HEK293 (cell line): Measurements from ENCODE around the gene PDE9A.

Source experiments
- CTCF ChIA-PET: fragments of 350-600 bp; formaldehyde crosslinking; extraction: SDS; loops from one replicate; lab custom pipeline; 2021; ENCODE audit warnings: antibody characterized with exemption; lab: Yijun Ruan, JAX
- POLR2A ChIA-PET: fragments of 300-600 bp; formaldehyde crosslinking; extraction: SDS; loops from one replicate; lab custom pipeline; 2020; ENCODE audit warnings: antibody characterized with exemption, inconsistent platforms; lab: Yijun Ruan, JAX
- H3K27ac ChIP-seq: fragments of 200-500 bp; sonication (Bioruptor generic); 2 replicates; pipeline ENCODE4 v1.5.1; 2014; ENCODE audit warnings: low read depth, low read length, control low read depth, inconsistent platforms; ENCODE audit errors: extremely low read depth
- H3K36me3 ChIP-seq, 2 experiments: fragments of 200-500 bp in 1 of 2; sonication (Bioruptor generic) in 1 of 2; 1 replicate in 1 of 2; 2 replicates in 1 of 2; pipeline ENCODE4 v1.5.1; 2014 to 2017; ENCODE audit warnings: inconsistent platforms in 2 of 2, low read length in 2 of 2; ENCODE audit not compliant: control insufficient read depth in 2 of 2, insufficient read depth in 1 of 2
- H3K4me1 ChIP-seq: fragments of 200-500 bp; sonication (Bioruptor generic); 2 replicates; pipeline ENCODE4 v1.5.1; 2014; ENCODE audit warnings: mild to moderate bottlenecking, low read length, inconsistent platforms; ENCODE audit not compliant: control insufficient read depth, insufficient read depth
- H3K4me3 ChIP-seq: 2 replicates; pipeline ENCODE4 v1.5.1; 2011; ENCODE audit warnings: low read depth, mild to moderate bottlenecking, control low read depth, low read length, moderate library complexity
- H3K9me3 ChIP-seq: fragments of 200-500 bp; sonication (Bioruptor generic); 2 replicates; pipeline ENCODE4 v1.5.1; 2014; ENCODE audit warnings: low read depth, low read length, inconsistent platforms; ENCODE audit not compliant: control insufficient read depth, insufficient read depth
- CTCF ChIP-seq: fragments of 450-650 bp; formaldehyde crosslinking; IDR thresholded peaks from 2 replicates; pipeline ENCODE4 v1.5.1; 2016; ENCODE audit warnings: missing biosample characterization, missing genetic modification characterization
- ELK4 ChIP-seq: IDR thresholded peaks from 2 replicates; pipeline ENCODE4 v1.6.1; 2011; ENCODE audit warnings: mild to moderate bottlenecking, low read depth, low read length, borderline replicate concordance
- HOXA7 ChIP-seq: sonication (generic); formaldehyde crosslinking; IDR thresholded peaks from 2 replicates; pipeline ENCODE4 v1.8.1; 2022; ENCODE audit warnings: missing genetic modification reagents, borderline replicate concordance
- PRDM10 ChIP-seq: fragments of 450-650 bp; formaldehyde crosslinking; IDR thresholded peaks from 2 replicates; pipeline ENCODE4 v1.5.1; 2016; ENCODE audit warnings: missing biosample characterization, missing genetic modification characterization
- ZBTB11 ChIP-seq: fragments of 450-650 bp; formaldehyde crosslinking; conservative IDR thresholded peaks from 2 replicates; pipeline ENCODE4 v1.5.1; 2016; ENCODE audit warnings: low read depth, missing biosample characterization, missing genetic modification characterization
- ZBTB21 ChIP-seq: fragments of 450-650 bp; formaldehyde crosslinking; IDR thresholded peaks from 2 replicates; pipeline ENCODE4 v1.5.1; 2017; ENCODE audit warnings: missing biosample characterization, missing genetic modification characterization
- ZNF16 ChIP-seq: fragments of 450-650 bp; formaldehyde crosslinking; IDR thresholded peaks from 2 replicates; pipeline ENCODE4 v1.5.1; 2016; ENCODE audit warnings: low read depth, missing biosample characterization, missing genetic modification characterization
- ZNF221 ChIP-seq: fragments of 450-650 bp; formaldehyde crosslinking; IDR thresholded peaks from 2 replicates; pipeline ENCODE4 v1.5.1; 2017; ENCODE audit warnings: missing biosample characterization, missing genetic modification characterization, borderline replicate concordance
- ZNF292 ChIP-seq: fragments of 450-650 bp; formaldehyde crosslinking; IDR thresholded peaks from 2 replicates; pipeline ENCODE4 v1.5.1; 2016; ENCODE audit warnings: low read depth, missing biosample characterization, missing genetic modification characterization, borderline replicate concordance
- ZSCAN5A ChIP-seq: fragments of 450-650 bp; formaldehyde crosslinking; IDR thresholded peaks from 2 replicates; pipeline ENCODE4 v1.5.1; 2016; ENCODE audit warnings: missing biosample characterization, missing genetic modification characterization

PDE9A gene

GRCh38 chr21:42746240-42746592 lies 92.8 kb downstream of the PDE9A start:
- ChIA-PET POLR2A (no interaction called here), CTCF (no interaction called here)
- H3K9me3 ChIP-seq, result no peaks in the 10 kb centered on the region
- no peak for TF ChIP-seq ZNF221 (tag by site-specific recombination)
- TF ChIP-seq ZNF292 (tag by site-specific recombination), result no peak
- H3K36me3 ChIP-seq, result no peaks in the 10 kb centered on the region
- no peak overlapping the region for H3K4me3 ChIP-seq
- no peak overlapping the region for H3K27ac ChIP-seq
- H3K4me1 ChIP-seq, result no peaks in the 10 kb centered on the region

GRCh38 chr21:42746593-42747275 lies 93.3 kb downstream of the PDE9A start:
- Histone ChIP-seq H3K4me3 (no peak overlapping the region), H3K36me3 (no peaks in the 10 kb centered on the region), H3K9me3 (no peaks in the 10 kb centered on the region), H3K4me1 (no peaks in the 10 kb centered on the region), H3K27ac (no peak overlapping the region)
- TF ChIP-seq ZBTB21 (tag by site-specific recombination), result no peak
- TF ChIP-seq PRDM10 (tag by site-specific recombination), result peak; percentile 43; the same call in 1 of the 2 replicates
- CTCF ChIA-PET, result no interaction called here
- POLR2A ChIA-PET, result no interaction called here

- Histone ChIP-seq H3K4me3 (no peak overlapping the region), H3K4me1 (no peaks in the 10 kb centered on the region), H3K9me3 (no peaks in the 10 kb centered on the region), H3K36me3 (no peaks in the 10 kb centered on the region), H3K27ac (no peak overlapping the region)
- CTCF ChIA-PET, result no interaction called here
- POLR2A ChIA-PET, result no interaction called here
- no peak for TF ChIP-seq ZNF16 (tag by site-specific recombination)
- no peak for TF ChIP-seq HOXA7 (CRISPR knock-in tag)
- TF ChIP-seq ZSCAN5A (tag by site-specific recombination), result no peak
- no peak for TF ChIP-seq ZBTB11
- no peak for TF ChIP-seq ELK4
- no peak for TF ChIP-seq CTCF (tag by site-specific recombination)
Observed at GRCh38 chr21:42747276-42747701, 93.9 kb downstream of the PDE9A start.
